SU-DHL-6 (cell line): Measurements from ENCODE around the gene RBM6.

Source experiments
- H2AFZ ChIP-seq: fragments of 200-600 bp; sonication (generic); 2 replicates; pipeline ENCODE4 v1.6.1; 2014; ENCODE audit warnings: low read depth, mild to moderate bottlenecking, moderate library complexity, mixed read lengths, antibody characterized with exemption, low read length; ENCODE audit not compliant: severe bottlenecking
- H3F3A ChIP-seq: fragments of 200-600 bp; shearing (Covaris generic); 2 replicates; pipeline ENCODE4 v1.6.0; 2016; ENCODE audit warnings: antibody characterized with exemption, mild to moderate bottlenecking; ENCODE audit not compliant: insufficient read depth
- H3K27ac ChIP-seq: fragments of 200-600 bp; sonication (generic); 2 replicates; pipeline ENCODE4 v1.5.1; 2016; ENCODE audit warnings: low read depth, mild to moderate bottlenecking, low read length, moderate library complexity, mixed read lengths
- H3K27me3 ChIP-seq: fragments of 200-600 bp; sonication (generic), shearing (Covaris generic); 2 replicates; pipeline ENCODE4 v1.6.0; 2014; ENCODE audit warnings: mild to moderate bottlenecking, low read length
- H3K36me3 ChIP-seq: fragments of 200-600 bp; sonication (generic); 2 replicates; pipeline ENCODE4 v1.6.1; 2014; ENCODE audit warnings: mild to moderate bottlenecking, low read length, mixed read lengths
- H3K4me2 ChIP-seq: fragments of 300-600, 200-600 bp; shearing (Covaris generic), sonication (generic); 2 replicates; pipeline ENCODE4 v1.6.0; 2014; ENCODE audit warnings: low read length, low read depth, mild to moderate bottlenecking; ENCODE audit not compliant: poor library complexity, severe bottlenecking
- H3K4me3 ChIP-seq: fragments of 200-600 bp; sonication (generic); 2 replicates; pipeline ENCODE4 v1.5.1; 2014; ENCODE audit warnings: antibody characterized with exemption, low read length, mild to moderate bottlenecking, mixed read lengths; ENCODE audit not compliant: insufficient read depth, poor library complexity, severe bottlenecking
- H3K79me2 ChIP-seq: fragments of 200-600 bp; sonication (generic); 2 replicates; pipeline ENCODE4 v1.6.1; 2014; ENCODE audit warnings: mild to moderate bottlenecking, low read length, moderate library complexity; ENCODE audit not compliant: insufficient read depth
- H3K9ac ChIP-seq: fragments of 200-600 bp; sonication (generic); 2 replicates; pipeline ENCODE4 v1.7.0; 2014; ENCODE audit warnings: mild to moderate bottlenecking, low read length
- H3K9me2 ChIP-seq: fragments of 200-600 bp; sonication (generic); replicated peaks from 2 replicates; pipeline ENCODE4 v1.6.1; 2014; ENCODE audit warnings: low read length; ENCODE audit not compliant: insufficient read depth
- H3K9me3 ChIP-seq: fragments of 200-600 bp; sonication (generic); 2 replicates; pipeline ENCODE4 v1.6.1; 2014; ENCODE audit warnings: low read length, mixed read lengths; ENCODE audit not compliant: insufficient read depth
- H4K20me1 ChIP-seq: fragments of 200-600 bp; sonication (generic); 2 replicates; pipeline ENCODE4 v1.6.1; 2014; ENCODE audit warnings: low read depth, mild to moderate bottlenecking, antibody characterized with exemption, low read length, moderate library complexity, mixed read lengths
- EZH2phosphoT487 ChIP-seq: fragments of 200-600 bp; sonication (generic), shearing (Covaris generic); conservative IDR thresholded peaks from 2 replicates; pipeline ENCODE4 v1.6.1; 2018; ENCODE audit warnings: mild to moderate bottlenecking, antibody characterized with exemption, low read length, moderate library complexity, mixed read lengths
- TF ChIP-seq, protein P1 (sequence below): fragments of 200-600 bp; sonication (generic); IDR thresholded peaks from one replicate; pipeline ENCODE4 v1.5.1; 2017; ENCODE audit warnings: antibody characterized with exemption, mild to moderate bottlenecking, low read length, moderate library complexity; ENCODE audit not compliant: insufficient read depth, poor library complexity, severe bottlenecking

Gene RBM6

DNA sequence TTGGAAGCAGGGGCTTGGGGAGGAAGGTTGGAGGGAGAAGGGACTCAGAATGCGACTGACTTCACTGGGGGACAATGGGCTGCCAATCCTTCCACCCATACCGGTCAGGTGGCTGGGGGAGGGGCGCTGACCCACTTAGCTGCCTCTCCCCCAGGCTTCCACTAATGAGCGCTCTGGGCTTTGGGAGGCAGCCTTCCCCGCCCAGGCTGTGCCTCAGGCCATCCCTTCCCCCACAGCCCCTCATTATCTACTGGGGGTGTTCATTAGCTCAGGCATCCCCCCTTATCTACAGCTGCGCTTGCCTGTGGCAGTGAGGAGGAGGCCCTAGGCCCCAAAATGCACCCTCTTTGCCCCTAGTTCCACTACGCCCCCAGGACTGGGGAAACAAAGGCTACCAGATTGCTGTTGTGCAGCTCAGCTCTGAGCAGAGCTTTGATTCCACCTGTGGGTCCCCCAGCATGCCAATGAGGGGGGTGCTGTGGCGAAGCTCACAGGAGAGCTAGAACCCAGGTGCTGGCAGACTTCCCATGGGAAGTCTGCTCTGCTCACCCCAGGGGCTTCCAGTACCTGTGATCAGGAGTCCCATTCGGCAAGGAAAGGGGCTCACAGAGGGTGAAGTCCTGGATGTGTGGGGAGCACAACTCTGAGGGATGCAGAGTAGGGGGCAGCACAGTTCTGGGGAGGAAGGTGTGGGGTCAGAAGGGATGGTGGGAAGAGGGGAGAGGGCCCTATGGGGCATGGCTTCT is 185.8 kb downstream of the RBM6 start:
- Histone ChIP-seq H3K79me2 (no peaks in the 10 kb centered on the region), H3K27me3 (no peaks in the 10 kb centered on the region), H3F3A (no peaks in the 10 kb centered on the region), H4K20me1 (no peaks in the 10 kb centered on the region), H3K27ac (no peak overlapping the region), H2AFZ (no peak overlapping the region), H3K4me3 (no peak overlapping the region), H3K9me3 (no peaks in the 10 kb centered on the region), H3K4me2 (no peak overlapping the region), H3K9ac (no peak overlapping the region), H3K9me2 (no peaks in the 10 kb centered on the region), H3K36me3 (no peaks in the 10 kb centered on the region)
- TF ChIP-seq EZH2phosphoT487, result no peak
- TF ChIP-seq, protein P1, sequence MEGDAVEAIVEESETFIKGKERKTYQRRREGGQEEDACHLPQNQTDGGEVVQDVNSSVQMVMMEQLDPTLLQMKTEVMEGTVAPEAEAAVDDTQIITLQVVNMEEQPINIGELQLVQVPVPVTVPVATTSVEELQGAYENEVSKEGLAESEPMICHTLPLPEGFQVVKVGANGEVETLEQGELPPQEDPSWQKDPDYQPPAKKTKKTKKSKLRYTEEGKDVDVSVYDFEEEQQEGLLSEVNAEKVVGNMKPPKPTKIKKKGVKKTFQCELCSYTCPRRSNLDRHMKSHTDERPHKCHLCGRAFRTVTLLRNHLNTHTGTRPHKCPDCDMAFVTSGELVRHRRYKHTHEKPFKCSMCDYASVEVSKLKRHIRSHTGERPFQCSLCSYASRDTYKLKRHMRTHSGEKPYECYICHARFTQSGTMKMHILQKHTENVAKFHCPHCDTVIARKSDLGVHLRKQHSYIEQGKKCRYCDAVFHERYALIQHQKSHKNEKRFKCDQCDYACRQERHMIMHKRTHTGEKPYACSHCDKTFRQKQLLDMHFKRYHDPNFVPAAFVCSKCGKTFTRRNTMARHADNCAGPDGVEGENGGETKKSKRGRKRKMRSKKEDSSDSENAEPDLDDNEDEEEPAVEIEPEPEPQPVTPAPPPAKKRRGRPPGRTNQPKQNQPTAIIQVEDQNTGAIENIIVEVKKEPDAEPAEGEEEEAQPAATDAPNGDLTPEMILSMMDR, result no peak

DNA sequence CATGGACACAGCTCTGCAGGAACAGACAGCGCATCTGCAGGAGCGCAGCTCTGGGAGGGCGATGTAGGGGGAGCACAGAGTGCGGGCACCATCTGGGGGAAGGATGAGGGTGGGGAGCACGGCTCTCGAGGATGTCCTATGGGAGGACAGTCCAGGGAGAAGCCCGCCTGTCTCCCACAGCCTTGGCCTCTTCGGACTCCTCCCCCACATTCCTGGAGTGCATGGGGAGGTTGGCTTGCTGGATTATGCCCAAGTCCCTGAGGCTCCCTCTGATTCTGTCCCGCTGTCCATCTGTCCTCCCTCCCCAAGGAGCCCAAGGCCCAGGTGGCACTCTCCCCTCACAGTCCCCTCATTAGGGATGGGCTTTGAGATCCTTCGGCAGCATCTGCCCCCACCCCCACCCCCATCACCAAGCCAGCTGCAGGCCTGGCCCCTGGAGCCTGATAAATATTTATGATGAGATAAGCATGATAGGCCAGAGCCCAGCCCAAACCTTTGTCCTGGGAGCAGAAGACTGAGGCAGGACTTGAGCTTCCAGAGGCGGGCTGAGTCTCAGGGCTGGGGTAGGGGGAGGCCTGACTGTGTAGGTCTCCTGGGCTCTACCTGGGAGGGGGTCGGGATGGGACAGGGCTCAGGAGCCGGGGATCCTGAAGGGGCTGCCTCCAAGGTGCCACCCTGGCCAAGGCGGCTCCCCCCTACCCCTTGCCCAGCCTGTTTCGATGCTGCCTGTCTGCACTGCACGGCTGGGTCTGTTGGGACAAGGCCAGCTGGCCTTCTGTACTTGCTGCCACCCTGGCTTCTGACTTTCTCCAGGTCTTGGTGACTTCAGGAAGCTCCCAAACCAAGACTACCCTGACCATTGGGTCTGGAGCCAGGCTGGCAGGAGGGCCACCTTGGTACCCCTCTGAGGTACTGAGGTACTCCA is 186.6 kb downstream of the RBM6 start:
- Histone ChIP-seq H3K36me3 (no peaks in the 10 kb centered on the region), H3K4me2 (no peak overlapping the region), H3K27me3 (no peaks in the 10 kb centered on the region), H2AFZ (no peak overlapping the region), H3K79me2 (no peaks in the 10 kb centered on the region), H3K9me2 (no peaks in the 10 kb centered on the region), H3K4me3 (no peak overlapping the region), H3K9ac (no peak overlapping the region), H3K9me3 (no peaks in the 10 kb centered on the region), H3K27ac (no peak overlapping the region), H4K20me1 (no peaks in the 10 kb centered on the region), H3F3A (no peaks in the 10 kb centered on the region)
- no peak for TF ChIP-seq EZH2phosphoT487
- TF ChIP-seq, protein P1, result no peak
